Hematopoietic multipotent progenitor cell treated with erythropoietin and hydrocortisone succinate and interleukin-3 and kit ligand, for 4 days (in vitro differentiated cells): ENCODE measurements around the gene CRK.
"Not testable (repeated sequence)": the region's sequence is repeated elsewhere in the genome, so short reads cannot be mapped to it uniquely, and the experiment has no call there.

Source experiments
- DNase-seq: peaks from one replicate; pipeline ENCODE4 v3.0.0-alpha.2; 2015

The CRK gene

DNA sequence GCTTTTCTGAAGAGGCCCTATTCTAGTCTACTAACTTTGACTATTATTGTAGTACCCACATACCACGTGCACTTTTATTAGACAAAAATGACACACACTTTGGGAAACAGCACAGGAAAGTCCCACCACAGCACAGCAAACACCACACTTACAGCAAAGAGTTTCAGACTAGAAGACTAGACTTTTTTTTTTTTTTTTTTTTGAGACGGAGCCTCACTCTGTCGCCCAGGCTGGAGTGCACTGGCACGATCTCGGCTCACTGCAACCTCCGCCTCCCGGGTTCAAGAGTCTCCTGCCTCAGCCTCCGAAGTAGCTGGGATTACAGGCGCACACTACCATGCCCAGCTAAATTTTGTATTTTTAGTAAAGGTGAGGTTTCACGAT is 76.1 kb downstream of the CRK start:
- no peak for DNase-seq

GRCh38 chr17:1379208-1379929 is 76.7 kb downstream of the CRK start:
- DNase-seq: no peak

GRCh38 chr17:1378476-1378860 is 77.6 kb downstream of the CRK start:
- not testable (repeated sequence) for DNase-seq

- no peak for DNase-seq
These were observed 78.7 kb downstream of the CRK start for GRCh38 chr17:1377334-1377733.

- DNase-seq: no peak
These were observed 80.0 kb downstream of the CRK start for GRCh38 chr17:1376061-1376460.

GRCh38 chr17:1375615-1376014 is 80.4 kb downstream of the CRK start:
- DNase-seq: no peak

DNA sequence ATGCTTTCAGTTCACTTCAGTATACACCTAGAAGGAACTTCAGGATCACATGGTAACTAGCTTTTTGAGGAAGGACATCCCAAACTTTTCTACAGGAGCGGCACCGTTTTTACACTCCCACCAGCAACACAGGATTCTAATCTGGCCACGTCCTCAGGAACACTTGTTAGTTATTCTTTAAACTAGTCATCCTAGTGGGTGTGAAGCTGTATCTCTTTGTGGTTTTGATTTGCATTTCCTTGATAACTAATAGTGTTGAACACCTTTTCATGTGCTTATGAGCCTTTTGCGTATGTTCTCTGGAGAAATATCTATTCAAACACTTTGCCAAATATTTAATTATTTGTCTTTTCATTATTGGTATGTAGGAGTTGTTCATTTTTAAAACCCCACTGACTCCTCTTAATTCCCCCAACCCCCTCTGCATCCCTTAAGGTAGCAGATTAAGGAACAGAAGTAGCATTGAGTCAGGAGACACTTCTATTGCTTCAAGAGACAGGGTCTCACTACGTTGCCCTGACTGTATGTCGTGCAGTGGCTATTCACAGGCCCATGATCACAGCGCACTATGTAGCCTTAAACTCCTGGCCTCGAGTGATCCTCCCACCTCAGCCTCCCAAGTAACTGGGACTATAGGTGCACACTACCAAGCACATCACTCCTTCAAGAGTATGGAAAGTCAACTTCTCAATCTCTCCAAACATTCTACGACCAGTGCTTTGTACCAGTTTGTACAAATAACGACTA is 81.4 kb downstream of the CRK start:
- DNase-seq: no peak

DNA sequence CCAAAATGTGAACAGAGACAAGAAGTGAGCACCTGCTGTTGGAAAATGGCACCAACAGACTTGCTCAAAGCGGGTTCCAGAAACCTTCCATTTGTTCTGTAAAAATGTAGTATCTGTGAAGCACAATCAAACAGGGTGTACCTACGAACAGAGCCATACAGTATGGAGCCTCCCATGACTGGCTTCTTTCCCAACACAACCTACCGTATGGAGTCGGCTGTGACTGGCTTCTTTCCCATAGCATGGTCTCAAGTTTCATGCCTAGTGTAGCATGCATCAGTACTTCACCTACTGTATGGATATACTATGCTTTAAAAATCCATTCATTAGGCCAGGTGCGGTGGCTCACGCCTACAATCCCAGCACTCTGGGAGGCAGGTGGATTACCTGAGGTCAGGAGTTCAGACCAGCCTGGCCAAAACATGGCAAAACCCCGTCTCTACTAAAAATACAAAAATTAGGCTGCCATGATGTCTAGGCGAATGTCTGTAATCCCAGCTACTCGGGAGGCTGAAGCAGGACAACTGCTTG is 82.3 kb downstream of the CRK start:
- no peak for DNase-seq

GRCh38 chr17:1372618-1373017 is 83.4 kb downstream of the CRK start:
- no peak for DNase-seq

- DNase-seq: no peak
These were observed 84.0 kb downstream of the CRK start for GRCh38 chr17:1371893-1372590.
